HG03521 (cell line): ENCODE measurements around the gene NFIX.

ENCODE experiments used
- ATAC-seq: cut with Tn5 transposase; IDR thresholded peaks from one replicate; pipeline ENCODE4 v1.9.1; 2021; ENCODE audit warnings: mild to moderate bottlenecking, moderate library complexity; ENCODE audit not compliant: unreplicated experiment

Gene NFIX

DNA sequence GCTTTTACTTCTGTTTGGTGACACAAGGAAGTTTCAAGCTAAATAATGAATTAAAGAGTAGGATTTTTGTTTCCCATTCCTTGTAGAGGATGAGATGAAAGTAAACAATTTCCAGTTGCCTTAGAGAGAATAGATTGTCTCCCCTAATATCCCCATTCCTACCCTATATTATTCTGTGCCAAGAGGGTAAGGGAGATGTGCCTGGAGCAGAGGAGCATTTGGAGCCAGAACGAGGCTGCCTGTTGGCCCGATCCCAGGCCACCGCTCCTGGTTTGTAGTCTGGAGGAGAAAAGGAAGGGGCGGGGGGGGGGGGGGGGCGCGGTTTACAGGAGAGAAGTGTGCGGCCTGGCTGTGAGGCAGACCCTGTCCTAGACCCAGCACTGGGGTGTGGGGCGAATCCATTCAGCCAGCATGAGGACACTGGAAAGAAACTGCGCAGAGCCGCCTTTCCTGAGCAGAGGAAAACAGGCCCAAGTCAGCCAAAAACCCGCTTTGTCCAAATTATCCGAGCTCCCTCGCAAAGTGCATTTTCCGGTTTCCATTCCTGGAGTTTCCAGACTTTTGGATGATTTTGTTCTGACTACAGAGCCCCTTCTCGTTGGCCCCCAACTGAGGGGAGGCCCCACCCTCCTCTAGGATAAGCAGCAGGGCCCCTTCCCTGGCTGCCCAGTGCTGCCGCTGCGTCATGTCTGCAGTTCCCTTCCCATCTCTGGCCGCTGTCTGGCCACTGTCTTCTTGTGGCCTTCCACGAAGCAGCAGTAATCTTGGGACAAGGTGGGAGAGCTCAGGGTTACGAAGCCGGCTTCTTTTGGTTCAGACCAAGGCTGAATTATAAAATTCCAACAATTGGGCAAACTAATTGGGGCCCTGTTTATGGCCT, 23.0 kb downstream of the NFIX start:
- no peak for ATAC-seq

DNA sequence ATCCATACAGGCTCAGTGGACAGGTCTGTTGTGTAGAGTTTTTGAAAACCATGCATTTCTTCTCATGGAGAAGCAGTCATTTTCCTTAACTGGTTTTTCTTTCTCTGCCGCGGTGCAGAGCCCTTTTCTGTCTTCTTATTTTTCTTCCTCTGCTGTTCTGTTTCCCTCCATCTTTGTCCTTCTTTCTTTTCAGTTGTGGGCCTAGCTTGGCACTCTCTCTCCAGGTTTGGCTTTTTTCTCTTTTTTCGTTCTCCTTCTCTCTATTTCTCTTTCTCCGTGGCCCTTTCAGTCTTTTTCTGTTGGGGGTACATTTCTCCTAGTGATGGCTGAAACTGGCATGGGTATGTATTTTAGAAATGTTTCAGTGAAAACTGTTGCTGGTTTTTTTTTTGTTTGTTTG, 24.1 kb downstream of the NFIX start:
- no peak for ATAC-seq

- no peak for ATAC-seq
Observed at GRCh38 chr19:13020002-13020414, 24.7 kb downstream of the NFIX start.

- ATAC-seq = no peak
Observed at GRCh38 chr19:13022111-13022858, 27.0 kb downstream of the NFIX start.

- no peak for ATAC-seq
Observed at GRCh38 chr19:13022859-13023636, 27.8 kb downstream of the NFIX start.

DNA sequence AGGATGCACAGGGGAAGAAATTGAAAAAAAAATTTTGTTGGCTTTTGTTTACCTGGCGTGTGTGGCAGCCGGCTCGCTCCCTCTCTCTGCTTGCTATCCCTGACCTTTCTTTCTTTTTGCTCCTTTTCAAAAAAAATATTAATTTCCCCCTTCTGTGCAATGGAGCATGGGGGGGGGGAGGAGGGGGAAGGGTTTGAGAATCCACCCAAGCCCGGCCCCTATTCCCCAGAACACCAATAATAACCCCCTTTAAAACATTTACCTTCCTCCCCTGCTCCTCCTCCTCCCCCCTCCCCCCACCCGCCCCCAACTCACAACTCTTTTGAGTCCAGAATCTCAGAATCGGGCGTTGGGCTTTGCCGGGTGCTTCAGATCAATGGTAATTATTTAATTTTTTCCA, 28.4 kb downstream of the NFIX start:
- ATAC-seq = no peak

GRCh38 chr19:13024126-13024950, 29.1 kb downstream of the NFIX start:
- ATAC-seq = no peak

DNA sequence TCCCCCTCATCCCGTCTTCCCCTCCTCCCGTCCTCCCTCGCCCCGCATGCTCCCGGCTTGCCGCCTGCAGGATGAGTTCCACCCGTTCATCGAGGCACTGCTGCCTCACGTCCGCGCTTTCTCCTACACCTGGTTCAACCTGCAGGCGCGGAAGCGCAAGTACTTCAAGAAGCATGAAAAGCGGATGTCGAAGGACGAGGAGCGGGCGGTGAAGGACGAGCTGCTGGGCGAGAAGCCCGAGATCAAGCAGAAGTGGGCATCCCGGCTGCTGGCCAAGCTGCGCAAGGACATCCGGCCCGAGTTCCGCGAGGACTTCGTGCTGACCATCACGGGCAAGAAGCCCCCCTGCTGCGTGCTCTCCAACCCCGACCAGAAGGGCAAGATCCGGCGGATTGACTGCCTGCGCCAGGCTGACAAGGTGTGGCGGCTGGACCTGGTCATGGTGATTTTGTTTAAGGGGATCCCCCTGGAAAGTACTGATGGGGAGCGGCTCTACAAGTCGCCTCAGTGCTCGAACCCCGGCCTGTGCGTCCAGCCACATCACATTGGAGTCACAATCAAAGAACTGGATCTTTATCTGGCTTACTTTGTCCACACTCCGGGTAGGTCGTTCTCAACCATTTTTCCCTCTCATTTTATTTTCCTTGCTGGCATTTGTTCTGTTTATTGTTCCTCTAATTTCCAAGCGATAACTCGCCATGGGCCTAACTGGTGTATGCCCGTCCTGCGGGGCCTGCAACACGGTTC, 29.8 kb downstream of the NFIX start:
- no peak for ATAC-seq

DNA sequence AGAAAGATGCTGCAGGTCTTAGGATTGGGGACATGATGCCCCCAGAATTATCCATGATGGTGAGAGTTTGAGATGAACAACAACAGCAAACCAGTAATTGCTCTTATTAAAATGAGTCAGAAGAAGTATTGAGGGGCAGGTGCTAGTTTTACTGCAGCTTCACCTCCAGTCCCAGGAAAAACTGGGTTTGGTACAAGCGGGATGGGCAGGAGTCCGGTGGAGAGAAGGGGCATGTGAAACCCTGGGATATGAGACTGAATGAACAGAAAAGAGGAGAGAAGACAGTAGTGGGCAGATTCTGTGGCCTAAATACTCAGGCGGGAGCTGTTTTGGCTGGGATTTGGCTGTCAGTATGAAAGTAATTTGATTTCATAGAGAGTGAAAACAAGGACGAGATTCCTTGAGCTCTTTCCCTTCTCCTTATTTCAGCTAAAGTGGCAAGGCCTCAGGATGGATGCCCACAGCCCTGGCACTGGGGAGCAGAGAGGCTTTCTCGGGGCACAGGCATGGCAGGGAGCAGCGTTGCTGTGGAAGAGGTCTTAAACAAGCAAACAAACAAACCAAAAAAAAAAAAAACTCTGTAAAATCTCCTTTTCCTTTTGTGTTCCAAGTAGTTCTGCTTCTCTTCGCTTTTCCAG, 30.7 kb downstream of the NFIX start:
- no peak for ATAC-seq

- ATAC-seq = no peak
Observed at GRCh38 chr19:13026462-13027370, 31.4 kb downstream of the NFIX start.

- no peak for ATAC-seq
Observed at GRCh38 chr19:13027557-13027956, 32.3 kb downstream of the NFIX start.

DNA sequence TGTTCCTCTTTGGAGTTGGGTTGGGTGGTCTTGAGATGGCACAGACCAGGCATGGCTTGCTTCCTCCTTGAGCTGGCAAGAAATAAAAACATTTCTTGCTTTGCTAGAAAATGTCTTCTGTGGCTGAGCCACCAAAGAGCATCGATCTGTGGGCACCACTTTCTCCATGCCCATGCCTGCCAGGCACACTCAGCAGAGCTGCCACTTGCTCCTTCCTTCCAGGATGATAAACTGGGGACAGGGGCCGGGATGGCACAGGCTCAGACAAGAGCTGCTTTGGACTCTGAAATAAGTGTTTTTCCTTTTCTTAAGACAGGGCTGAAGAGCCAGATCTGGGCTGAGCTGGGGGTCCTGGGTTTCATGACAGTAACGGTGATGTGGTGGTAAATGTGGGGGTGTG, 32.8 kb downstream of the NFIX start:
- ATAC-seq = no peak

- no peak for ATAC-seq
Observed at GRCh38 chr19:13029301-13029880, 34.1 kb downstream of the NFIX start.

- ATAC-seq = no peak
Observed at GRCh38 chr19:13029893-13030292, 34.6 kb downstream of the NFIX start.

DNA sequence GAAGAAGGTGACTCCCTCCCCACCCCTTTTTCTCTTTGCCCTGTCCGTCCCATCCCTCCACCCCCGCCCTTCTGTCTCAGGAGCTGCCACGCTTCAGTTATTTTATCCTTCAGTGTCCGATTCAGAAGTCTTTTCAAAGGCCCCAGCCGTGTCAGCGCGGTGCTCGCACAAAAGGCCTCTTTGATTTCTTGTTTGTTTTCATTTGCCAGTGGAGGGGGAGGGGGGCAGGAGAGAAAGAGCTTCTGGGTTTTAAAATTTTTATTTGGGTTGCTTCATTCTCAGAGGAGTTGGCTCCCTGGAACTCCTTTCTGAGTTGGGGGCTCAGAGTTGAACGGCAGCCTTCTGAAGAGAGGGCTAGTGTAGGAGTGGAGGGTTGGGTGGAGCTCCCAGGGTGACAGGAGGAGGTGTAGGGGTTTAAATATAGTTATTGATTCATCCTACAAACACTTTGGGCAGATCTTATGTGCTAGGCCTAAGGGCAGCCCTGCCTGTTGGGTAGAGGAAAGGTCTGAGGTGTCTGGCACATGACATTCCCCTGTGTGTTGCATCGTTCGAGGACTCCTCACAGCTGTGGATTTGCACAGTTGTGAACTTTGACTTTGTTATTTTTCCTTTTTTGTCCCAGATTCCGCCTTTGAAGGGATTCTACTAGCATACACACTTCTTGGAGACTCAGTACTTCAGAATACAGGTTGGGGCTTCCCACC, 36.8 kb downstream of the NFIX start:
- no peak for ATAC-seq

DNA sequence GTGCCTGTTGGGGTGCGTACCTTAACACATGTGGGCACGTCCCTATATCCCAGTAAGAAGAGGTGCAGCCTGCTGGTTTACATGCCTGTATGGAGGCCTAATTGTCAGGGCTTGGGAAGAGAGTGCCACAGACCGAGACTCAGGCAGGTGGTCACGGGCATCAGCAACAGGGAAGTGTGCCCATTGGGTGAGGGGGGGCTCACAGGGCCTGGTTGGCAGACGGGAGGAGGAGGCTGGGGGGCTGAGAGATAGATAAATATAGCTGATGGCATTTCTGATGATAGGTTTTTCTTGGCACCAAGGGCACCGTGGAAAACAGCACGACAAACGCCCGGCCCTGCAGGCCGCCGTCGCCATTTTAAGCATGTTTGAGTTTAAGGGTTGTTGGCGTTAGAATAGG, 37.6 kb downstream of the NFIX start:
- ATAC-seq = no peak

DNA sequence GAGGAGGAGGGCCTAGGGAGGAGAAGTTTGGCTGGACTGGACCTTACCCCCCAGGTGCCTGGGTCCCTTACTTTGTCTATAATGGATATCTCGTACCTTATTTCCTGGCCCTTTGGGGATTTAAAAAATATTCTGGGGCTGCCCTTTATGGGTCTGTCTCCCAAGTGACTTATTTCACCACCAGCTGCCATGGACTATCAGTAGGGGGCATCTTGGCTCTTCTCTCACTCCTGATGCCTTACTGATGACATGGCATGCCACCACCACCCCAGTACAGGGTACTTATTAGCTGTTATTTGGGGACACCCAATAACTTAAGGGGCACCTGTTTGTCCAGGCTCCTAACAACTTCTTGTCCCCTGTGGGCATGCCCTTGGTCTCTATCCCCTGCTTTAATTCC, 38.0 kb downstream of the NFIX start:
- ATAC-seq = no peak
